ENCODE results near the gene MSANTD1.

The MSANTD1 gene

DNA sequence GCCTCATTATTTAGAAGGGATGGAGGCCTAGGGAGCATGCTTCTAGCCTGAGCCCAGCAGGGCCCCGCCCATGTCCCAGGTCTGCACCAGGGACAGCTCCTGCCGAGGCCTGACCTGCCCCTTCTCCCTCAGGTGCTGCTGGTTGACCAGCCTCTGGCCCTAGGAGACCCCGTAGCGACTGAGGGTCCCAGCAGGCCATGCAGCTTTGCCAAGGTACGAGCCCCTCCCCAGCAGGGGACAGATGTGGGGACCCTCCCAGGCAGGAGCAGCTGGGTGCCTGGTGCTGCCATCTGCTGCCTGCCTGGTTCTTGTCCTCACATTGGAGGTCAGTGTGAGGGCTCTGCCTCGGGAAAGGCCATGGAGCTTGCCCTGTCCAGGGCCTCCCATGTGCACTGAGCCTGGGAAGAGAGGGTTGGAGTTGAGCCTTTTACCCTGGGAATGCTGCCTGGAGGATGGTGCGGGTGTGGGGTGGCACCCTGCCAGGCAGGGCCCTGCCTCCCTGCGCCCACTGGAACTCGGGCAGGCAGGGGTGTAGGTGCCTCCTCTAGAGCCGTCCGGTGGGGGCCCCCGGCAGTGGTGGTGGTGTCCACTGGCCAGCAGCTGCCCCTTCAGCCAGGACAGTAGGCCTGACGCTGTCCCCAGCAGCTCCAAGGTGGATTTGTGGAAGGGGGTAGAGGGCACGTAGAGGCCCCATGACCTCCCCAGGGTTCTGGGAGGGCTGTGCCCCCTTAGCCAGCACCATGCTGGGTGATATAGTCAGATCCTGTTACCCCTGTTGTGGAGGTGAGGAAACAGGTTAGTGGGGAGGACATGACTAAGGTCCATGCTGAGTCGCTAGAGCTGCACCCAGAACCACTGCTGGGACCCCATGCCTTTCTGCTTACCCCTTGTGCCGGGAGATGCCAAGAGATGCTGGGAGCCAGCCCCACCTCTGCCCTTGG is 2.2 kb upstream of the MSANTD1 start:
- Mint-ChIP-seq H3K4me3 (no peak overlapping the region), H3K9me3 (no peaks in the 10 kb centered on the region), H3K4me1 (peaks cover 26% of the 10 kb centered on the region), H3K27ac (peak overlapping the region; percentile 64), H3K36me3 (peaks cover 5% of the 10 kb centered on the region)
- DNase-seq (ENCODE audit: low spot score in 2 of 2) (no peak), ATAC-seq (no peak)

DNA sequence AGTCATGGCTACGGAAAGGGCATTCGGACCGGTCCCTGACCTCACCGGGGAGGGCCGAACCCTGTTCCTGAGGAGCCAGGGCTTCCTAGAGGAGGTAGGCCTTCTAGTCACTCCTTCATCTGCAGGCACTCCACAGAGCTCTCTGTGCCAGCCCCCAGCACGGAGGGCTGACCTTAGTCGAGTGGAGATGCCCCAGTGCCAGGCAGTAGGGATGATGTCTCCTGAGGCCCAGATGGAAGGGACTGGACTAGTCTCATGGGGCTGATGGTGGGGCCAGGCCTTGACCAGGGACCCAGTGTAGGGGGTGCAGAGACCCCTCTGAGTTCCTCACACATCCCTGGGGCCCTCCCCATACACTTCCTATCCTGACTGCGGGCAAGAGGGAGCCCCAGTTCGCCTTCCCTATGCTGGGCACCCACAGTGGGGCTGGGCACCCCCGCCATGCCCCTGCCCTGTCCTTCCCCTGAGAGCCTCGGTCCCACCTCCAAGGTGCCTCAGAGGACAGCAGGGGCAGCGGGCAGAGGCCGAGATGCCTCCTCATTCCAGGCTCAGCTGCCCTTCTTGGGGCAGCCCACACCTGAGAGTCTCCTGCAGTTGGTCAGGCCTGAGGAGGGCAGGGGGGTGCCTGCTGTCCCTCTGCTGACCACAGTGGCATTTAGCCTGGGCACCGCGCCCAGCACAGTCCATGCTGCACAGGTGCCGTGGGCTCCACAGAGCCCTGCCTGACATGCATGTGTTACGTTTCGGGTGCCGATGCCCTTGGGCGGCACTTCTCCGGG is 1.4 kb upstream of the MSANTD1 start:
- DNase-seq (ENCODE audit: low spot score in 2 of 2) = no peak
- Mint-ChIP-seq H3K27ac (no peak overlapping the region), H3K36me3 (peaks cover 5% of the 10 kb centered on the region), H3K4me1 (peaks cover 21% of the 10 kb centered on the region), H3K4me3 (no peak overlapping the region), H3K9me3 (no peaks in the 10 kb centered on the region)
- no peak for ATAC-seq

DNA sequence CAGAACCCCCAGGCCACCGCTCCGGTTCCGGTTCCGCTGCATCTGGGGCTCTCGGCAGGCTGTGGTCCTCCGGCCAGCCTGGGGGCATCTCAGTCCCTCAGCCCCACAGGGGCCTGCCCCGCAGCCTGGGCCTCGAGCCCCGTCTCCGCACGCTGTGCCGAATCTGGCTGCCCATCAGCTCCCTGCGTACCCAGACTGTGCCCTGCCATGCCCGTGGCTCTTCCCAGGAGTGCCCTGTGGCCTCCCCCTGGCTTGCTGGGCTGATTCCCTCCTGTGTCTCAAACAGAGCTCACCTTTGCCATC is 830 bp upstream of the MSANTD1 start:
- no peak overlapping the region for H3K4me3 Mint-ChIP-seq
- no peak overlapping the region for H3K27ac Mint-ChIP-seq

DNA sequence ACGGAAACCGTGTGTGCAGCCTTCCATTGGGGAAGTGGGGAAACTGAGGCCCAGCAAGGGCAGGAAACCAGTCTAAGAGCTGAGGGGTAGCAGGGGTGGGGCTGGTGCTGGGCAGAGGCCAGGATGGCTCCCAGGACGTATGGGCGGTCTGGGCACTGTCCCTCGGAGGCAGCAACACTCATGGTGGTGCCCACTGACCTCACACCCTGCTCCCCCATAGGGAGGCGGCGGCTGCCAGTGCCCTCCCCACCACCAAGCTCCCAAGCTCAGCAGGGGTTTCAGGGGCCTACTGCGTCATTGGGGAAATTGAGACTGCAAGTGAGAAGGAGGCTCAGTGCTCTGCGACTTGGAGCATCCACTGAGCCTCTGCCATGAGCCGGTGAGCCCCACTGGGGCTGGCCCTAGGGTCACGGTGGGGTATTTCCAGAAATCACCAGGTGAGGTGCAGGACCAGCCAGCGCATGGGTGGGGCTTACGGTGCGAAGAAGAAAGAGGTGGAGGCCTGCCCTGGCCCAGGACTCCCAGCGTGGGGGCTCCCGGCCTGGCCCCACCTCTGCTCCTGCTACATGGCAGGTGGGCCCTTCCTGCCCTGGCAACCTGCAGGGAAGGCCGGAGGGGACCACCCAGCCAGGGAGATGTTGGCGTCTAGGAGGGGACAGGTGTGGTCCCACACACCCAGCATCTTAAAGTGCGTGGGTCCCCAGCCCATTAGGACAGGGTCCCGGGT is 915 bp downstream of the MSANTD1 start:
- Mint-ChIP-seq H3K9me3 (no peaks in the 10 kb centered on the region), H3K4me3 (no peak overlapping the region), H3K27ac (peak overlapping the region; percentile 74), H3K36me3 (no peaks in the 10 kb centered on the region), H3K4me1 (peaks cover 9% of the 10 kb centered on the region)
- no peak for ATAC-seq
- no peak for DNase-seq (ENCODE audit: low spot score in 2 of 2)

More for the DNA sequence above, 830 bp upstream of the MSANTD1 start:
- DNase-seq (ENCODE audit: low spot score in 2 of 2) = no peak
- ATAC-seq = no peak
- Mint-ChIP-seq H3K36me3 (peaks cover 5% of the 10 kb centered on the region), H3K9me3 (no peaks in the 10 kb centered on the region), H3K4me1 (peaks cover 15% of the 10 kb centered on the region)

DNA sequence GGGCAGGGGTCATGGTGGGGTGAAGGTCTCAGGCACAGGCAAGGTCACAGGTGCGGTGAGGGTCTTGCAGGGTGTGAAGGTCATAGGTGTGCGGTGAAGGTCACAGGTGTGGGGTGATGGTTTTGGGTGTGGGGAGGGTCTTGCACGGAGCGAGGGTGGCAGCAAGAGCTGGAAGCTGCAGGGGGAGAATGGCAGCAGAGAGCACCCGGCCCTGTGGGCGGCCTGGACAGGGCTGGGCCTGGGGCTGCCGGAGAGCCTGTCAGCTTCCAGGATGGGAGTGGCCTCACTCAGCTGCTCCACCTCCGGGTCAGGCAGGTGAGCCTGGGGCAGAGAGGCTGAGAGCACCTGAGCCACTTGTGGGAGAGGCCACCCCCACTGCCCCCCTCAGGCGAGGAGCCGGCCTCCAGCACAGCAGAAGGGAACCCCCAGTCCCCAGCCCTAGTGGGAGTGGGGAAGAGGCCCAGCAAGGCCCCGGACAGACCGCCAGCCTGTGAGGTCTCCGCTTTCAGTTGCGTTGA is 1.5 kb downstream of the MSANTD1 start:
- DNase-seq (ENCODE audit: low spot score in 2 of 2) = no peak
- Mint-ChIP-seq H3K4me1 (peaks cover 9% of the 10 kb centered on the region), H3K4me3 (no peak overlapping the region), H3K36me3 (no peaks in the 10 kb centered on the region), H3K9me3 (no peaks in the 10 kb centered on the region), H3K27ac (peak overlapping the region; percentile 74)
- ATAC-seq = no peak

DNA sequence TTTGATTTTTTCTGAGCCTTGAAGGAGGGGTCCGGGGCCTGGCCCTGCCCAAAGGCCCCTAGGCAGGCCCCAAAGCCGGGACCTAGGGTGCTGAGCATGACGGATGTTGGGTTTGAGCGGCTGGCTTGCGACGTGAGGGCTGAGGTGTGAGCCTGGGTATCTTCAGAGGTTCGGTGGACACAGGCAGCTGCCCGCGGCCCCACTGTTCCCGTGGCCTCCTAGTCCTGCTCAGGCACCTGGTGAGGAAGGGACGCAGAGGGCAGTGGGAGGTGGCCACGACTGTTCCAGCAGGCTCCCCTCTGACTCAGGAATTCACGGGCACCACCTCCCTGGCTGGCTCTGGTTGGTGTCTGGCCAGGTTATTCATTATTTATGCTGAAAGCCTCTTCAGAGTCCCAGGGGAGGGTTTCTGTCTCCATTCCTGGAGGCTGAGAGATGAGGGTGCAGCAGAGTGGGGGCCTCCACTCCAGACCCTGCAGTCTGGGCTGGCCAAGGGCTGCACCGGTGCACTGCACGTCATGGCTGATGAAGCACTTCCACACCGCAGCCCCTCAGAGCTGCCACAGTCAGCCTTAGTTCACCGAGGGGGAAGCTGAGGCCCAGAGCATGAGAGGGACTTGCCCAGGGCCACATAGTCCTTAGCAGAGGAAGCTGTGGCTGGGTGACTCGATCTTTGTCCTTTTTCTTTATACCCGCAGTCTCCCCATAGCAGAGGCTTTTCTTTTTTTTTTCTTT is 2.2 kb downstream of the MSANTD1 start:
- peaks cover 6% of the 10 kb centered on the region for H3K4me1 Mint-ChIP-seq
- no peaks in the 10 kb centered on the region for H3K9me3 Mint-ChIP-seq
- no peak overlapping the region for H3K27ac Mint-ChIP-seq
- DNase-seq (ENCODE audit: low spot score in 2 of 2) (no peak), ATAC-seq (peak; percentile 84)
- no peaks in the 10 kb centered on the region for H3K36me3 Mint-ChIP-seq
- H3K4me3 Mint-ChIP-seq = no peak overlapping the region

DNA sequence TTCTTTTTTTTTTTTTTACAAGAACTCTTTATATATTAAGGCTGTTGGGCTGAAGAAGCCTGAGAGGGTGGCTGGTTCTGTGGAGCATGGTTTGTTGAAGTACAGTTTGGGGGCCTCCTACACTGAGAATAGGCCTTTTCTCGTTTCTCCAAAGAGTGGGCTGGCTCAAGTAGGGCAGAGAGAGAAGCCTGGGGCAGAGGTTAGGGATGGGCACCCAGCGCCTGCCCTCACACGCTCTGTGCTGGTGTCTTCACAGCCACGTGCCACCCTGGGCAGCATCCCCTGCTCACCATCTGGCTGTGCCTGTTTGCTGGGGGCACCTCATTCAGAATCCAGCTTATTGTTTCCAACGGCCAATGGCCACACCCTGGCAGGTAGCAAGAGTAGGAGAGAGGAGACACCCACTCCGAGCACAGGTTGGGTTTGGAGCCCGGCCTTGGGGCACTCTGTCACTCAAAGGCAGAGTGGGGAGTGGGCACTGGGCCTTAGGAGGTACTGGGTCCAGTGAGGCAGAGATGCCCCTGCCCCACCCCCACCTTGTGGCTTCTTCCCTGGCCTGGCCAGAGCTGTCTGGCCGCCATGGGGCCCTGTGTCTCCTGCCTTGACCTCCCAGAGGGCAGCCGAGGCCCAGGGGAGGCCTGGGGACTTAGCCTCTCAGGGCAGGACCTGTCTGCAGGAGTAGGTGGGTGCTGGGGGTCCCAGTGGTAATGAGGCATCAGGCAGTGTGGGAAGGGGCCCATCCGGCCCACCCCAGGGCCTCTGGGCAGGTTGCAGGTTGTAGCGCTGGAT is 2.9 kb downstream of the MSANTD1 start:
- Mint-ChIP-seq H3K27ac (no peak overlapping the region), H3K36me3 (no peaks in the 10 kb centered on the region), H3K4me1 (no peaks in the 10 kb centered on the region), H3K4me3 (no peak overlapping the region), H3K9me3 (no peaks in the 10 kb centered on the region)
- DNase-seq (ENCODE audit: low spot score in 2 of 2) = no peak
- no peak for ATAC-seq

DNA sequence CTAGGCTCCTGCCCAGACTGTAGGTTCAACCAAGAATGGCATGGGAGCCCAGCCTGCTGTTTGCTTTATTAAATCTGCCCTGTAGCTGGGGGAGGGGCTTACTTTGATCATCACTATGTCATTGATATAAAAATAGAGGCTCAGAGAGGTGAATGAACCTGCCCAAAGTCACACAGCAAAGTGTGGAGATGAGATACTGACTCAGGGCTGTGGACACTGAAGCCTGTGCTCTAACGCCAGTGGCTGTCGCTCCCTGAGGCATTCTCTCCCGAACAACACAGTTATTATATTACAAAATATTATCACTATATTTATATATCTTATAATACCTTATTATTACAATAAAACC is 3.5 kb downstream of the MSANTD1 start:
- H3K36me3 Mint-ChIP-seq = no peaks in the 10 kb centered on the region
- ATAC-seq = no peak
- no peaks in the 10 kb centered on the region for H3K4me1 Mint-ChIP-seq
- H3K9me3 Mint-ChIP-seq = no peaks in the 10 kb centered on the region
- no peak overlapping the region for H3K27ac Mint-ChIP-seq
- DNase-seq (ENCODE audit: low spot score in 2 of 2) = no peak
- H3K4me3 Mint-ChIP-seq = no peak overlapping the region

DNA sequence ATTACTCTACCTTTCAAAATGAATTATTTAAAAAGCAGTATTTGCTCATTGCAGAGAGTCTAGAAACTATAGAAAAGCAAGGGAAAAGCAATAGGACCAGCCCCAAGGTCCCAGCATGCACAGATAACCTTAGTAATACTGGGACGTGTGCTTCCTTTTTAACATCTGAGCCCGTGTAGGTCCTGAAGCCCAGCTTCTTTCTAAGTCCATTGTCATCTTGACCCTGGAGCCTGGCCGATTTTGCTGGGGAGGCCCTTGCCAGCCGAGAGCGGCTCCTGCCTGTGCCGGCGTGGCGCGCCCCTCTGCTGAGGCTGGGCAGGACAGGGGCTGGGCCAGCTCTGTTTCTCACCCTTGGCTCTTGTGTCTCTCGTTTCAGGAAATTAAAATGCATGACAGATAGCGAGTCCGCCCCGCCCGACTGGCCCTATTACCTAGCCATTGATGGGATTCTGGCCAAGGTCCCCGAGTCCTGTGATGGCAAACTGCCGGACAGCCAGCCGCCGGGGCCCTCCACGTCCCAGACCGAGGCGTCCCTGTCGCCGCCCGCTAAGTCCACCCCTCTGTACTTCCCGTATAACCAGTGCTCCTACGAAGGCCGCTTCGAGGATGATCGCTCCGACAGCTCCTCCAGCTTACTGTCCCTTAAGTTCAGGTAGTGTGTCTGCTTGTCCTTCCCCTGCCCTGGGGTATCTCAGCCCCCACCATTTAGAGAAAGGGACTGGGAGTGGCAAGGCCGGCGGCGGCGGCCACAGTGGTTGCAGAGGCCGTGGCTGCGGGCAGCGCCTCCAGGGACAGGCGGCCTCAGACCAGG is 4.1 kb downstream of the MSANTD1 start:
- Mint-ChIP-seq H3K27ac (no peak overlapping the region), H3K4me1 (no peaks in the 10 kb centered on the region), H3K9me3 (no peaks in the 10 kb centered on the region), H3K36me3 (no peaks in the 10 kb centered on the region), H3K4me3 (no peak overlapping the region)
- no peak for ATAC-seq
- no peak for DNase-seq (ENCODE audit: low spot score in 2 of 2)

DNA sequence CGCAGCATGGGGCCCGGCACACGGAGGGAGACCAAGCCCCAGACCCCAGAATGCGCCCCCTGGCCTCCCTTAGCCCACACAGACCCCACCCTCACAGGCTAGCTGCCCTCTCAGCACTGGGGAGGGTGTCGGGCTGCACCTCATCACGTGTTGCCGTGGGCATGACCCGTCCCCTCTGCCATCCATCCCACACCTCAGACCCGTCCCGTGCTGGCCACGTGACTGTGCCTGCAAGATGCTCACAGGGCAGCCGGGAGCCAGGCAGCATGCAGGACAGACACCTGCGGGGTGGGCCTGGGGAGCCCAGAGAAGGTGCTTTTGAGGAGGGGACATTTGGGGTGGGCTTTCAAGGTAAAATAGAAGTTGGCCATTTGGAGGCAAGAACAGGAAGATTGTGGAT is 4.8 kb downstream of the MSANTD1 start:
- H3K27ac Mint-ChIP-seq = no peak overlapping the region
- ATAC-seq (no peak), DNase-seq (ENCODE audit: low spot score in 2 of 2) (no peak)
- no peaks in the 10 kb centered on the region for H3K9me3 Mint-ChIP-seq
- no peaks in the 10 kb centered on the region for H3K36me3 Mint-ChIP-seq
- no peak overlapping the region for H3K4me3 Mint-ChIP-seq
- no peaks in the 10 kb centered on the region for H3K4me1 Mint-ChIP-seq

DNA sequence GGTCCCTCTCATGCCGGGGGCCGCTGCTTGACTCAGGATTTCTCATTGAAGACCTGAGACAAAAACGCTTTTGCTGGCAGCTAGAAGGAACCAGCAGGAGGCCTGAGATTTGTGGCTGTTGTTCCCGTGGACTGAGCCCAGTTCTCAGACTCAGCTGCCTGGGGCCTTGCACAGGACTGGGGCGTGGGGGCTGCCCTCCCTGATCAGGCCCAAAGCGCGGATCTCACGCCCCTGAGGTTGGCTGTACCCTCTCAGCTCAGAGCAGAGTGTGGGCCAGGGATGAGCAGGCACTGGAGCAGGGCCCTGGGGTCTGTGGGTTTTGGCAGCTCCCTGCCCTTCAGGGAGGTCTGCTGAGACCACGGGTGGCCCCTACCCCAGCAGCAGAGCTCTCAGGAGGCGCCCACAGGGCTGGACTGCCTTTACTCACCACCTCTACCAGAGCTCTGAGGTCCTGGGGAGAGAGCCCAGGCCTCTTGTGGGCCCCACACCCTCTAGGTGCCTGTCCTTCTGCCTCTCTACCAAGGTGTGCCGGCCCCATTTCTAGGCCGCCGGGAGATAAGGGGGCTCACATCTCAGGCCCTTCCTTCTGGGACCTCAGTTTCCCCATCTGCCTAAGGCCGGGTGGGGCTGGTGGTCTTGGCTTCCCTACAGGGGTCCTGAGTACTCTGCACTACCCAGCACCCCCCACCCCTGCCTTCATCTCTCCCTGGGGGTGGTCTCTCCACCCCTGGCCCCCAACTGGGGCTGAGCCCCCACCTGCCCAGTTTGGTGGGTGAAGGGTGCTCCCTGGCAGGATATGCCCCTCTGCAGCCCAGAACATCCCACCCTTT is 5.6 kb downstream of the MSANTD1 start:
- Mint-ChIP-seq H3K36me3 (no peaks in the 10 kb centered on the region), H3K4me1 (no peaks in the 10 kb centered on the region), H3K9me3 (no peaks in the 10 kb centered on the region), H3K4me3 (no peak overlapping the region), H3K27ac (no peak overlapping the region)
- DNase-seq (ENCODE audit: low spot score in 2 of 2) = no peak
- no peak for ATAC-seq

DNA sequence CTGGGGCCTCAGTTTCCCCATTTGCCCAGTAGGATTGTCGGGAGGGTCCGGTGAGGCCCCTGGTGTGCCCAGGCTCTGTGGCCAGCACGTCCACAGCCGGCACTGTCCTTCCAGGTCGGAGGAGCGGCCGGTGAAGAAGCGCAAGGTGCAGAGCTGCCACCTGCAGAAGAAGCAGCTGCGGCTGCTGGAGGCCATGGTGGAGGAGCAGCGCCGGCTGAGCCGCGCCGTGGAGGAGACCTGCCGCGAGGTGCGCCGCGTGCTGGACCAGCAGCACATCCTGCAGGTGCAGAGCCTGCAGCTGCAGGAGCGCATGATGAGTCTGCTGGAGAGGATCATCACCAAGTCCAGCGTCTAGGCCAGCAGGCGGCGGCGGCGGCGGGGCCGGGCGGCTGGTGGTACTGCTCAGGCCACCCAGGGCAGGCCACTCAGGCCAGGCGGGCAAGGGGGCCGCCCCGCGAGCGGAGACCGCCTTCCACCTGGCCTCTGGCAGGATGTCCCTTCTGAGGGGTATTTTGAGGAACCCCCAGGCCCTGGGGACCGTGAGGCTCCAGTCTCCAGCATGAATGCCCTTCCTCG is 6.7 kb downstream of the MSANTD1 start:
- no peak overlapping the region for H3K4me3 Mint-ChIP-seq
- no peaks in the 10 kb centered on the region for H3K9me3 Mint-ChIP-seq
- no peak overlapping the region for H3K27ac Mint-ChIP-seq
- H3K36me3 Mint-ChIP-seq = no peaks in the 10 kb centered on the region
- DNase-seq (ENCODE audit: low spot score in 2 of 2) (no peak), ATAC-seq (no peak)
- no peaks in the 10 kb centered on the region for H3K4me1 Mint-ChIP-seq

All from stimulated activated effector memory CD8-positive, alpha-beta T cell treated with anti-CD3 and anti-CD28 coated beads, Interleukin-12 subunit alpha, Interleukin-12 subunit beta, amount 100 ng/mL, for 72 hours (primary cell).